HepG2 (cell line): ENCODE measurements around the gene NUP35.

Source experiments
- CTCF ChIP-seq: sonication (generic); formaldehyde crosslinking; IDR thresholded peaks from 2 replicates; pipeline ENCODE4 v1.5.0; 2020; ENCODE audit warnings: mild to moderate bottlenecking, missing genetic modification reagents, moderate library complexity
- HNRNPL ChIP-seq: fragments of 200-400 bp; formaldehyde crosslinking; IDR thresholded peaks from 2 replicates; pipeline ENCODE4 v1.6.1; 2017; ENCODE audit warnings: mild to moderate bottlenecking, low read depth, low read length
- U2AF1 ChIP-seq: fragments of 200-400 bp; formaldehyde crosslinking; optimal IDR thresholded peaks from 2 replicates; pipeline ENCODE3; 2017; ENCODE audit warnings: mild to moderate bottlenecking, low read depth, low read length
- ZNF619 ChIP-seq: sonication (generic); formaldehyde crosslinking; IDR thresholded peaks from 2 replicates; pipeline ENCODE4 v1.4.0; 2020; ENCODE audit warnings: mild to moderate bottlenecking, missing genetic modification reagents

DNA sequence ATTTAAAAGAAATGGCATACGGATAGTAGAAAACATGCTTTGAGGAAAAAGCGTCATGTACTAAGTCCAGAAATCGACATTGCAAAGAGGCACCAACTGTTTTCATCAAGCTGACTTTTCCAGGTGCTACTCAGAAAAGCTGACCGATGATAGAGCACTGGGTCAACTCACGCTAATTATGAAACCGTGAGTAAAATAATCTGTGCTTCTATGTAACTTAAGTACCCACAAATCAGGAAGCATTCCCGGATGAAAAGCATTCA, 353 bp upstream of the NUP35 start:
- no peak for TF ChIP-seq ZNF619 (CRISPR knock-in tag)
- no peak for TF ChIP-seq HNRNPL
- TF ChIP-seq CTCF (CRISPR knock-in tag), result no peak
- no peak for TF ChIP-seq U2AF1
